HEK293 (cell line): ENCODE results near the gene TAF11.
A peak's percentile ranks its signal among the peaks of the same experiment; 100 is the strongest.
"Not testable (repeated sequence)": the region's sequence is repeated elsewhere in the genome, so short reads cannot be mapped to it uniquely, and the experiment has no call there.

Experiments used
- CTCF ChIA-PET: fragments of 350-600 bp; formaldehyde crosslinking; extraction: SDS; loops from one replicate; lab custom pipeline; 2021; ENCODE audit warnings: antibody characterized with exemption; lab: Yijun Ruan, JAX
- POLR2A ChIA-PET: fragments of 300-600 bp; formaldehyde crosslinking; extraction: SDS; loops from one replicate; lab custom pipeline; 2020; ENCODE audit warnings: antibody characterized with exemption, inconsistent platforms; lab: Yijun Ruan, JAX
- H3K27ac ChIP-seq: fragments of 200-500 bp; sonication (Bioruptor generic); 2 replicates; pipeline ENCODE4 v1.5.1; 2014; ENCODE audit warnings: low read depth, low read length, control low read depth, inconsistent platforms; ENCODE audit errors: extremely low read depth
- H3K36me3 ChIP-seq, 2 experiments: fragments of 200-500 bp in 1 of 2; sonication (Bioruptor generic) in 1 of 2; 1 replicate in 1 of 2; 2 replicates in 1 of 2; pipeline ENCODE4 v1.5.1; 2014 to 2017; ENCODE audit warnings: inconsistent platforms in 2 of 2, low read length in 2 of 2; ENCODE audit not compliant: control insufficient read depth in 2 of 2, insufficient read depth in 1 of 2
- H3K4me1 ChIP-seq: fragments of 200-500 bp; sonication (Bioruptor generic); 2 replicates; pipeline ENCODE4 v1.5.1; 2014; ENCODE audit warnings: mild to moderate bottlenecking, low read length, inconsistent platforms; ENCODE audit not compliant: control insufficient read depth, insufficient read depth
- H3K4me3 ChIP-seq: 2 replicates; pipeline ENCODE4 v1.5.1; 2011; ENCODE audit warnings: low read depth, mild to moderate bottlenecking, control low read depth, low read length, moderate library complexity
- H3K9me3 ChIP-seq: fragments of 200-500 bp; sonication (Bioruptor generic); 2 replicates; pipeline ENCODE4 v1.5.1; 2014; ENCODE audit warnings: low read depth, low read length, inconsistent platforms; ENCODE audit not compliant: control insufficient read depth, insufficient read depth
- GLIS2 ChIP-seq: fragments of 450-650 bp; formaldehyde crosslinking; IDR thresholded peaks from 2 replicates; pipeline ENCODE4 v1.5.1; 2016; ENCODE audit warnings: missing biosample characterization, missing genetic modification characterization
- IKZF3 ChIP-seq: fragments of 450-650 bp; IDR thresholded peaks from 2 replicates; pipeline ENCODE4 v1.5.0; 2018; ENCODE audit warnings: missing biosample characterization, mild to moderate bottlenecking, missing genetic modification characterization, moderate library complexity
- KLF16 ChIP-seq: fragments of 450-650 bp; formaldehyde crosslinking; IDR thresholded peaks from 2 replicates; pipeline ENCODE4 v1.5.1; 2017; ENCODE audit warnings: missing biosample characterization, missing genetic modification characterization
- PRDM6 ChIP-seq: fragments of 450-650 bp; formaldehyde crosslinking; IDR thresholded peaks from 2 replicates; pipeline ENCODE4 v1.5.1; 2017; ENCODE audit warnings: missing biosample characterization, missing genetic modification characterization
- SCRT1 ChIP-seq: fragments of 450-650 bp; formaldehyde crosslinking; IDR thresholded peaks from 2 replicates; pipeline ENCODE4 v1.5.1; 2016; ENCODE audit warnings: missing biosample characterization, missing genetic modification characterization, borderline replicate concordance
- SCRT2 ChIP-seq: fragments of 450-650 bp; formaldehyde crosslinking; IDR thresholded peaks from 2 replicates; pipeline ENCODE4 v1.5.1; 2016; ENCODE audit warnings: missing biosample characterization, missing genetic modification characterization
- ZBTB44 ChIP-seq: fragments of 450-650 bp; IDR thresholded peaks from 2 replicates; pipeline ENCODE4 v1.5.1; 2018; ENCODE audit warnings: missing biosample characterization, mild to moderate bottlenecking, missing genetic modification characterization
- ZFHX2 ChIP-seq: fragments of 450-650 bp; formaldehyde crosslinking; conservative IDR thresholded peaks from 2 replicates; pipeline ENCODE4 v1.5.1; 2016; ENCODE audit warnings: missing biosample characterization, missing genetic modification characterization
- ZNF175 ChIP-seq: fragments of 450-650 bp; formaldehyde crosslinking; IDR thresholded peaks from 2 replicates; pipeline ENCODE4 v1.5.1; 2016; ENCODE audit warnings: missing biosample characterization, missing genetic modification characterization
- ZNF514 ChIP-seq: fragments of 450-650 bp; formaldehyde crosslinking; IDR thresholded peaks from 2 replicates; pipeline ENCODE4 v1.5.1; 2016; ENCODE audit warnings: missing biosample characterization, missing genetic modification characterization
- ZNF518A ChIP-seq: fragments of 450-650 bp; formaldehyde crosslinking; conservative IDR thresholded peaks from 2 replicates; pipeline ENCODE4 v1.5.1; 2016; ENCODE audit warnings: low read depth, missing biosample characterization, missing genetic modification characterization
- ZNF555 ChIP-seq: fragments of 450-650 bp; formaldehyde crosslinking; conservative IDR thresholded peaks from 2 replicates; pipeline ENCODE4 v1.5.1; 2017; ENCODE audit warnings: missing biosample characterization, mild to moderate bottlenecking, missing genetic modification characterization, inconsistent platforms
- ZNF561 ChIP-seq: fragments of 450-650 bp; IDR thresholded peaks from 2 replicates; pipeline ENCODE4 v1.5.1; 2018; ENCODE audit warnings: missing biosample characterization, missing genetic modification characterization, borderline replicate concordance
- ZNF623 ChIP-seq: fragments of 450-650 bp; formaldehyde crosslinking; IDR thresholded peaks from 2 replicates; pipeline ENCODE4 v1.5.1; 2016; ENCODE audit warnings: missing biosample characterization, missing genetic modification characterization
- ZNF692 ChIP-seq: fragments of 450-650 bp; formaldehyde crosslinking; IDR thresholded peaks from 2 replicates; pipeline ENCODE4 v1.5.1; 2016; ENCODE audit warnings: missing biosample characterization, missing genetic modification characterization
- ZNF704 ChIP-seq: fragments of 450-650 bp; formaldehyde crosslinking; IDR thresholded peaks from 2 replicates; pipeline ENCODE4 v1.5.1; 2016; ENCODE audit warnings: missing biosample characterization, missing genetic modification characterization
- ZNF792 ChIP-seq: fragments of 450-650 bp; formaldehyde crosslinking; IDR thresholded peaks from 2 replicates; pipeline ENCODE4 v1.5.1; 2016; ENCODE audit warnings: missing biosample characterization, missing genetic modification characterization
- ZSCAN16 ChIP-seq: fragments of 450-650 bp; formaldehyde crosslinking; IDR thresholded peaks from 2 replicates; pipeline ENCODE4 v1.5.1; 2016; ENCODE audit warnings: missing biosample characterization, missing genetic modification characterization

Gene TAF11

GRCh38 chr6:34887753-34888513 is at the start of gene TAF11 (continued):
- TF ChIP-seq KLF16 (tag by site-specific recombination) (no peak), ZNF704 (tag by site-specific recombination) (no peak)

- H3K4me1 ChIP-seq, result no peaks in the 10 kb centered on the region; the same call in 1 of the 2 replicates
- no peak overlapping the region for H3K4me3 ChIP-seq
- no peak overlapping the region for H3K27ac ChIP-seq
- ChIA-PET CTCF (interaction anchor here (0.9 kb wide), 1 partner anchor 19 kb away, joined by 5 read pairs; no protein-coding TSS in a partner anchor), POLR2A (no interaction called here)
- H3K9me3 ChIP-seq, result no peaks in the 10 kb centered on the region
- TF ChIP-seq ZNF514 (tag by site-specific recombination) (no peak), SCRT2 (tag by site-specific recombination) (peak; percentile 79), PRDM6 (tag by site-specific recombination) (peak; percentile 20; the same call in 1 of the 2 replicates), ZBTB44 (tag by site-specific recombination) (no peak), ZSCAN16 (tag by site-specific recombination) (no peak), ZNF561 (tag by site-specific recombination) (no peak), ZNF692 (tag by site-specific recombination) (no peak), ZNF175 (tag by site-specific recombination) (no peak), GLIS2 (no peak), ZNF518A (no peak), SCRT1 (tag by site-specific recombination) (peak; percentile 65; the same call in 1 of the 2 replicates), IKZF3 (tag by site-specific recombination) (no peak), ZFHX2 (0 out of 2 replicates have a peak, but pooled peaks have one; percentile 12), ZNF792 (tag by site-specific recombination) (no peak), ZNF623 (no peak), ZNF555 (tag by site-specific recombination) (no peak)
- H3K36me3 ChIP-seq, result no peaks in the 10 kb centered on the region
Observed at GRCh38 chr6:34934516-34934915, 46.7 kb upstream of the TAF11 start.

GRCh38 chr6:34932202-34932601 is 44.4 kb upstream of the TAF11 start:
- H3K4me3 ChIP-seq, H3K27ac ChIP-seq, CTCF ChIA-PET, POLR2A ChIA-PET, H3K36me3 ChIP-seq, H3K9me3 ChIP-seq: not testable (repeated sequence)
- H3K4me1 ChIP-seq, result peaks cover 18% of the 10 kb centered on the region
